ENCODE measurements around the gene MYO16.

DNA sequence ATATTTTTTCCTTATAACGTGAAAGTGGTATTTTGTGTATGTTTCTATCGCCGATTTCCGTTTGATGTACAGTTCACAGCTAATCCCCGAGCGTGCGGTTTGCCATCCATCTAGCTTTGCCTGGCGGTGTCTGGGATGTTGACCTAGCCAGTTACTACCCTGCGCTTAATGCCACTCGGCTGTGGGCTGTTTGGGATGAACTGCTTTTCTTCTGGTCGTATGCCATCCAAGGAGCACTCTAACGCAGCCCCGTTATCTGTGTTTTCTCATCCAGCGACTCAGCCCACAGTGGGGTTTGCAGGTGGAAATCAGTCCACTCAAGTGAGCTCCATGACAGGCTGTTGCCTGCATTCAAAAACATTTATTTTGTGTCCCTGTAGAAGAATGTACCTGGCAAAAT is 512.3 kb downstream of the MYO16 start:
- TF ChIP-seq POLR2A (IDR thresholded peaks at IDR 0.05) (no peak), POLR2AphosphoS5 (IDR thresholded peaks at IDR 0.05) (no peak), EP300 (IDR thresholded peaks at IDR 0.05) (no peak)
- TF ChIP-seq, protein P1, sequence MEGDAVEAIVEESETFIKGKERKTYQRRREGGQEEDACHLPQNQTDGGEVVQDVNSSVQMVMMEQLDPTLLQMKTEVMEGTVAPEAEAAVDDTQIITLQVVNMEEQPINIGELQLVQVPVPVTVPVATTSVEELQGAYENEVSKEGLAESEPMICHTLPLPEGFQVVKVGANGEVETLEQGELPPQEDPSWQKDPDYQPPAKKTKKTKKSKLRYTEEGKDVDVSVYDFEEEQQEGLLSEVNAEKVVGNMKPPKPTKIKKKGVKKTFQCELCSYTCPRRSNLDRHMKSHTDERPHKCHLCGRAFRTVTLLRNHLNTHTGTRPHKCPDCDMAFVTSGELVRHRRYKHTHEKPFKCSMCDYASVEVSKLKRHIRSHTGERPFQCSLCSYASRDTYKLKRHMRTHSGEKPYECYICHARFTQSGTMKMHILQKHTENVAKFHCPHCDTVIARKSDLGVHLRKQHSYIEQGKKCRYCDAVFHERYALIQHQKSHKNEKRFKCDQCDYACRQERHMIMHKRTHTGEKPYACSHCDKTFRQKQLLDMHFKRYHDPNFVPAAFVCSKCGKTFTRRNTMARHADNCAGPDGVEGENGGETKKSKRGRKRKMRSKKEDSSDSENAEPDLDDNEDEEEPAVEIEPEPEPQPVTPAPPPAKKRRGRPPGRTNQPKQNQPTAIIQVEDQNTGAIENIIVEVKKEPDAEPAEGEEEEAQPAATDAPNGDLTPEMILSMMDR (IDR thresholded peaks at IDR 0.05) = no peak

Measured in gastroesophageal sphincter (tissue), 3 donors.